ENCODE data around the gene EPB42. TPM values are rescaled to one million over a fixed set of nuclear protein-coding genes. Genes with fewer than 3 reads are reported as not detected.

Gene EPB42
- total and polyA plus RNA-seq, 2 of the 4 experiments (the other 2 are of a cell fraction) = not detected

DNA sequence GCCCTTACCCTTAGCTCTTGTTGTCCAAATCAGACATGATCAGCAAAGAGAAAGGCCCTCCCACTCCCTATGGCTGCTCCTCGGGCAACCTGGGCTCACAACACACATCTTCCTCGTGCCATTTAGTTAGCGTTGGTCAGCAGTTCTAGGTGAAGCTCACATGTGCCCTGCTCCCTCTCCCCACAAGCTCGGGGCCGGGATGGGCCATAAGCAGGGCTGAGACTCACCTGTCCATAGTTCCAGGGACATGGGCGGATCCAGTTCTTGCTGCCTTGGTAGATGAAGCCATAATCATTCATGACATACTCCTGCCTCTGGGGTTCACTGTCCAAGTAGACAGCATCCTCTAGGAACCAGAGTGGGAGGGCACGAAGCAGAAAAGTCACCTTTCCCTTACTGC is 35.5 kb upstream of the EPB42 start:
- CTCF ChIA-PET = no interaction called here
- WGBS, 2 experiments (ENCODE audit: extremely low coverage in 2 of 2, insufficient read length in 1 of 2) = no CpG with 5 or more reads among the region's 7 CpGs

More for the DNA sequence above, 35.5 kb upstream of the EPB42 start:
- no peaks in the 10 kb centered on the region for H3K36me3 ChIP-seq (ENCODE audit: control insufficient read depth, insufficient read depth, low read length)
- H3K4me2 ChIP-seq (ENCODE audit: low read depth, low read length) = no peak overlapping the region
- no peak overlapping the region for H3K27ac ChIP-seq (ENCODE audit: insufficient read depth, low read length)
- dilution Hi-C loops (cut with HindIII; ENCODE audit: low sequenced_read_pairs, unreplicated experiment) = no loop called here
- no peak for TF ChIP-seq MAZ (IDR thresholded peaks at IDR 0.05; ENCODE audit: borderline replicate concordance, low read depth, low read length)
- TF ChIP-seq SMC3 (IDR thresholded peaks at IDR 0.05; ENCODE audit: low read depth, low read length) = no peak
- TF ChIP-seq BHLHE40 (IDR thresholded peaks at IDR 0.05; ENCODE audit: low read depth, low read length) = no peak
- no peak for TF ChIP-seq CEBPB (IDR thresholded peaks at IDR 0.05; ENCODE audit: low read depth, low read length)
- TF ChIP-seq, protein P1, sequence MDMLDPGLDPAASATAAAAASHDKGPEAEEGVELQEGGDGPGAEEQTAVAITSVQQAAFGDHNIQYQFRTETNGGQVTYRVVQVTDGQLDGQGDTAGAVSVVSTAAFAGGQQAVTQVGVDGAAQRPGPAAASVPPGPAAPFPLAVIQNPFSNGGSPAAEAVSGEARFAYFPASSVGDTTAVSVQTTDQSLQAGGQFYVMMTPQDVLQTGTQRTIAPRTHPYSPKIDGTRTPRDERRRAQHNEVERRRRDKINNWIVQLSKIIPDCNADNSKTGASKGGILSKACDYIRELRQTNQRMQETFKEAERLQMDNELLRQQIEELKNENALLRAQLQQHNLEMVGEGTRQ (IDR thresholded peaks at IDR 0.05; ENCODE audit: low read depth, low read length) = no peak
- no peak for TF ChIP-seq POLR2A (IDR thresholded peaks at IDR 0.05; ENCODE audit: low read depth, low read length)
- no peak for TF ChIP-seq MAFK (IDR thresholded peaks at IDR 0.05; ENCODE audit: low read depth, low read length)
- no peak for TF ChIP-seq RFX5 (IDR thresholded peaks at IDR 0.05; ENCODE audit: low read depth, low read length)
- TF ChIP-seq FOS (IDR thresholded peaks at IDR 0.05; ENCODE audit: low read depth, low read length) = no peak
- no peak overlapping the region for H2BK120ac ChIP-seq (ENCODE audit: low read depth, low read length)
- H2BK5ac ChIP-seq (ENCODE audit: low read depth, low read length, poor library complexity, severe bottlenecking) = no peak overlapping the region
- no peaks in the 10 kb centered on the region for H3K4me1 ChIP-seq (ENCODE audit: control insufficient read depth, insufficient read depth, low read length)
- BruUV-seq (replicated peaks) = no TSS peak
- in situ Hi-C loops (cut with MboI; ENCODE audit: low sequenced_read_pairs) = no loop called here
- H4K20me1 ChIP-seq (ENCODE audit: insufficient read depth, low read length) = no peaks in the 10 kb centered on the region
- H2AFZ ChIP-seq (replicated peaks; ENCODE audit: low read length, poor library complexity) = no peak overlapping the region
- H3K56ac ChIP-seq (ENCODE audit: extremely low read depth, insufficient read depth, low read length) = no peak overlapping the region
- POLR2A ChIA-PET (ENCODE audit: unreplicated experiment) = no interaction called here
- no peak overlapping the region for H4K5ac ChIP-seq (ENCODE audit: low read depth, low read length)
- H3K4ac ChIP-seq (ENCODE audit: low read depth, low read length) = no peak overlapping the region
- H3K23ac ChIP-seq (ENCODE audit: low read depth, low read length) = no peak overlapping the region
- no peak overlapping the region for H3K14ac ChIP-seq (replicated peaks; ENCODE audit: low read depth, low read length)
- no peak overlapping the region for H2BK15ac ChIP-seq (ENCODE audit: low read depth, low read length)
- H4K91ac ChIP-seq (ENCODE audit: insufficient read depth, low read depth, low read length) = no peak overlapping the region
- no peaks in the 10 kb centered on the region for H3K9me1 ChIP-seq (ENCODE audit: insufficient read depth, low read length)
- H3K27me3 ChIP-seq (ENCODE audit: control insufficient read depth, insufficient read depth, low read length) = peaks cover 50% of the 10 kb centered on the region
- no peak overlapping the region for H3K9ac ChIP-seq (ENCODE audit: low read depth, low read length)
- no peak overlapping the region for H4K8ac ChIP-seq (ENCODE audit: low read depth in 2 of 2, low read length in 2 of 2)
- H2BK20ac ChIP-seq (ENCODE audit: low read depth, low read length) = no peak overlapping the region
- H3K79me1 ChIP-seq (ENCODE audit: low read depth in 1 of 2, low read length in 2 of 2) = no peaks in the 10 kb centered on the region
- no peaks in the 10 kb centered on the region for H3K9me3 ChIP-seq (ENCODE audit: control insufficient read depth, insufficient read depth, low read length)
- H3K18ac ChIP-seq (ENCODE audit: low read depth, low read length) = no peak overlapping the region
- no peak overlapping the region for H2AK5ac ChIP-seq (ENCODE audit: low read depth, low read length)
- no peak for ATAC-seq (ENCODE audit: low read depth)
- intact Hi-C loops (cut with micrococcal nuclease) = no loop called here
- H3K4me3 ChIP-seq (ENCODE audit: insufficient read depth, low read depth, low read length) = no peak overlapping the region
- no peak overlapping the region for H2AK9ac ChIP-seq (replicated peaks; ENCODE audit: low read depth, low read length, poor library complexity)
- DNase-seq = no peak

Data from IMR-90 (cell line).